Activated CD8-positive, alpha-beta memory T cell treated with anti-CD3 and anti-CD28 coated beads, Interleukin-2, amount 10 ng/mL, durations not matched to agents 7 days and 5 days (primary cell): Measurements from ENCODE around the gene POLR2E. TPM values are rescaled to one million over a fixed set of nuclear protein-coding genes. Genes with fewer than 3 reads are reported as not detected.

Experiments used
- ATAC-seq: fragments of 150-1000 bp; cut with Tn5 transposase; one replicate; pipeline ENCODE4 v1.10.0; 2021; ENCODE audit warnings: moderate library complexity
- CTCF ChIA-PET: fragments of 350-600 bp; sonication (Branson Sonifier 250); formaldehyde crosslinking; loops from one replicate; lab custom pipeline; 2021; ENCODE audit warnings: antibody characterized with exemption; lab: Charles Lee
- DNase-seq: peaks from one replicate; pipeline ENCODE4 v3.0.0-alpha.2; 2020
- H3K27ac Mint-ChIP-seq: one replicate; pipeline ENCODE4 v1.8.0; 2021; ENCODE audit warnings: mild to moderate bottlenecking, mixed read lengths
- H3K27me3 Mint-ChIP-seq: one replicate; pipeline ENCODE4 v1.8.0; 2021; ENCODE audit warnings: mixed read lengths
- H3K36me3 Mint-ChIP-seq: one replicate; pipeline ENCODE4 v1.8.0; 2021; ENCODE audit warnings: mild to moderate bottlenecking, mixed read lengths
- H3K4me1 Mint-ChIP-seq: one replicate; pipeline ENCODE4 v1.8.0; 2021; ENCODE audit warnings: mixed read lengths
- H3K4me3 Mint-ChIP-seq: one replicate; pipeline ENCODE4 v1.8.0; 2021; ENCODE audit warnings: mild to moderate bottlenecking, moderate library complexity, mixed read lengths
- H3K9me3 Mint-ChIP-seq: one replicate; pipeline ENCODE4 v1.8.0; 2022; ENCODE audit warnings: low read depth, mixed read lengths
- total RNA-seq, 2 experiments: library from RNA; stranded (reverse); gene quantifications; one replicate each; pipeline ENCODE4 v1.2.3, GENCODE V29; 2021

The POLR2E gene
- total RNA-seq, 2 experiments from 2014 or later = 173 to 206 TPM

DNA sequence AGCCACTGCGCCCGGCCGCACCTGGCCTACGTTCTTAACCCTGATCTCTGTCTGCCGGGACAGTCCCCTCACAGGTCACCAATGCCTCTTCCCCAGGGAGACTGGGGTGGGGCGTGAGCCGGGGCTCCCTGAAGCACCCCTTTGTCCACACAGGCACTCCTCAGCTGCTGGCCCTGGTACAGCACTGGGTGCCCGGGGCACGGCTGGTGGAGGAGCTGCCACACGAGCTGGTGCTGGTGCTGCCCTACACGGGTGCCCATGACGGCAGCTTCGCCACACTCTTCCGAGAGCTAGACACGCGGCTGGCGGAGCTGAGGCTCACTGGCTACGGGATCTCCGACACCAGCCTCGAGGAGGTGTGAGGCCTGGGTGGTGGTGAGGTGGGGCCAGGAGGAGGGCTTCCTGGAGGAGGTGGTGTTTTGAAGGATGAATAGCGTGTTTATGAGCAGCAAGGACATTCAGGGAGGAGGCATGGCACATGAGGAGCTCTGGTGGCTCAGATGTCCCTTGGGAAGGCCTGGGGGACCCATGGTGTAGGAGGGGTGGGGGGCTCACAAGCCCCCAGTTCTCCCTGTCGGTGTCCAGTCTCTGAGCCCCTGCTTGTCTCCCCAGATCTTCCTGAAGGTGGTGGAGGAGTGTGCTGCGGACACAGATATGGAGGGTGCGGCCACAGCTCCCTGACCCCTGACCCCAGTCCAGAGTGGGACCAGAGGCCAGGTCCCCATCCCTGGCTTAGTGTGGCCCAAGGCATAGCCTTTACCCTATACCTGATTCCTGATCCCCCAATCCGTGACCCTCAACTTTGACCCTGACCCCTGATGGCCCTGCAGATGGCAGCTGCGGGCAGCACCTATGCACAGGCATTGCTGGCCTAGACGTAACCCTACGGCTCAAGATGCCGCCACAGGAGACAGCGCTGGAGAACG lies 41.7 kb downstream of the POLR2E start:
- CTCF ChIA-PET = interaction anchor here (0.7 to 5.3 kb wide), 2 partner anchors 13 to 36 kb away, joined by 4 to 31 read pairs; partner anchors contain the start of gene ARHGAP45
- H3K27me3 Mint-ChIP-seq = no peaks in the 10 kb centered on the region
- H3K4me1 Mint-ChIP-seq = peaks cover 8% of the 10 kb centered on the region
- H3K36me3 Mint-ChIP-seq = peaks cover 12% of the 10 kb centered on the region
- no peak for ATAC-seq
- H3K27ac Mint-ChIP-seq = no peak overlapping the region
- DNase-seq = no peak
- no peaks in the 10 kb centered on the region for H3K9me3 Mint-ChIP-seq
- H3K4me3 Mint-ChIP-seq = no peak overlapping the region

DNA sequence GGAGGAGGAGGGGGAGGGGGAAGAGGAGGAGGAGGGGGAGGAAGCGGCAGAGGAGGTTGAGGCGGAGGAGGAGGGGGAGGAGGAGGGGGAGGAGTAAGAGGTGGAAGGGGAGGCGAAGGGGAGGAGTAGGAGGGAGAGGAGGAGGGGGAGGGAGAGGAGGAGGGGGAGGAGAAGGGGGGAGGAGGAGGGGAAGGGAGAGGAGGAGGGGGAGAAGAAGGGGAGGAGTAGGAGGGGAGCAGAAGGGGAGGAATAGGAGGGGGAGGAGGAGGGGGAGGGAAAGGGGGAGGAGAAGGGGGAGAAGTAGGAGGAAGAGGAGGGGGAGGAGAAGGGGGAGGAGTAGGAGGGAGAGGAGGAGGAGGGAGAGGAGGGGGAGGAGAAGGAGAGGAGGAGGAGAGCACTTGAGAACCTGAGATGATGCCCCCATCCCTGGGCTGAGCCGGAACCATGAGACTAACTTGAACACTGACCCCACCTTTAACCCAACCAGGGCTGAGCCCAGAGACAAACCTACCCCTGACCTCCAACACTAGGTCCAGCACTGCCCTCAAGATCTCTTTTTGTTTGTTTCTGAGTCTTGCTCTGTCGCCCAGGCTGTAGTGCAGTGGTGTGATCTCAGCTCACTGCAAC lies 42.7 kb downstream of the POLR2E start:
- peak overlapping the region; percentile 24 for H3K27ac Mint-ChIP-seq
- H3K36me3 Mint-ChIP-seq = peaks cover 11% of the 10 kb centered on the region
- DNase-seq (no peak), ATAC-seq (no peak)
- peaks cover 3% of the 10 kb centered on the region for H3K4me1 Mint-ChIP-seq
- H3K9me3 Mint-ChIP-seq = no peaks in the 10 kb centered on the region
- CTCF ChIA-PET = no interaction called here
- H3K4me3 Mint-ChIP-seq = no peak overlapping the region
- no peaks in the 10 kb centered on the region for H3K27me3 Mint-ChIP-seq

- DNase-seq = no peak
- H3K27me3 Mint-ChIP-seq = no peaks in the 10 kb centered on the region
- no peaks in the 10 kb centered on the region for H3K9me3 Mint-ChIP-seq
- ATAC-seq = no peak
- no peak overlapping the region for H3K27ac Mint-ChIP-seq
- peaks cover 3% of the 10 kb centered on the region for H3K4me1 Mint-ChIP-seq
- H3K36me3 Mint-ChIP-seq = peaks cover 8% of the 10 kb centered on the region
- CTCF ChIA-PET = interaction anchor here (1.5 kb wide), 1 partner anchor 11 kb away, joined by 4 read pairs; no protein-coding TSS in a partner anchor
- H3K4me3 Mint-ChIP-seq = no peak overlapping the region
These were observed 43.4 kb downstream of the POLR2E start for GRCh38 chr19:1051791-1052190.

DNA sequence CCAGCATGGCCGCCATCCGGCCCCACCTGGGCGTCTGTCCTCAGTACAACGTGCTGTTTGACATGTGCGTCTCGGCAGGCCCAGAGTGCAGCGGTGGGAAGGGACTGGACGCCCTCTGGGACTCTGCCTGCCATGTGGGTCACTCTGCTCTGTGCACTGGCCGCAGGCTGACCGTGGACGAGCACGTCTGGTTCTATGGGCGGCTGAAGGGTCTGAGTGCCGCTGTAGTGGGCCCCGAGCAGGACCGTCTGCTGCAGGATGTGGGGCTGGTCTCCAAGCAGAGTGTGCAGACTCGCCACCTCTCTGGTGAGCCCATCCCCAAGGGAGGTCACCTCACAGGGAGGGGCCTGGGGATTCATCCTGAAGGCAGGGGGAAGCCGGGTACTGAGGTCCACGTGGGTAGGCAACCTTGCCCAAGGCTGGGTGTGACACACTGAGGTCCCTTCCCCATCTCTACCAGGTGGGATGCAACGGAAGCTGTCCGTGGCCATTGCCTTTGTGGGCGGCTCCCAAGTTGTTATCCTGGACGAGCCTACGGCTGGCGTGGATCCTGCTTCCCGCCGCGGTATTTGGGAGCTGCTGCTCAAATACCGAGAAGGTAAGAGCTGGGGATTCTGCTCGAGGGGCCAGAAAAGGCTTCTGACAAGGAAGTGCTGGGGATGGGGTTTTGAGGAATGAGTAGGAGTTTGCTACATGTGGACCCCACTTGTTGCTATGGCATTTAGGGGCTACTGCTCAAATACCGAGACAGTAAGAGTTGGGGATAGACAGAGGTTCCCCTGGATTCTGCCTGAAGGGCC lies 44.0 kb downstream of the POLR2E start:
- Mint-ChIP-seq H3K9me3 (no peaks in the 10 kb centered on the region), H3K4me3 (no peak overlapping the region), H3K4me1 (peaks cover 3% of the 10 kb centered on the region), H3K27ac (no peak overlapping the region), H3K27me3 (no peaks in the 10 kb centered on the region), H3K36me3 (peaks cover 2% of the 10 kb centered on the region)
- CTCF ChIA-PET = interaction anchor here (1.5 kb wide), 1 partner anchor 10 kb away, joined by 4 read pairs; no protein-coding TSS in a partner anchor
- ATAC-seq = no peak
- DNase-seq = peak; percentile 40

DNA sequence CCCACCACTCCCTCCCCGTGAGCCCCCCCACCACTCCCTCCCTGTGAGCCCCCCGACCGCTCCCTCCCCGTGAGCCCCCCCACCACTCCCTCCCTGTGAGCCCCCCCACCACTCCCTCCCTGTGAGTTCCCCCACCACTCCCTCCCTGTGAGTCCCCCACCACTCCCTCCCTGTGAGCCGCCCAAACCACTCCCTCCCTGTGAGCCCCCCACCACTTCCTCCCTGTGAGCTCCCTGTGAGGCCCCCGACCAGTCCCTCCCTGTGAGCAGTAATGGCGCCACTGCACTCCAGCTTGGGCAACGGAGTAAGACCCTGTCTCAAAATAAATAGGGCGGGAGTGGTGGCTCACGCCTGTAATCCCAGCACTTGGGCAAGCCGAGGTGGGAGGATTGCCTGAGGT lies 45.4 kb downstream of the POLR2E start:
- no peak for DNase-seq
- H3K27me3 Mint-ChIP-seq = no peaks in the 10 kb centered on the region
- peaks cover 3% of the 10 kb centered on the region for H3K36me3 Mint-ChIP-seq
- H3K4me1 Mint-ChIP-seq = peaks cover 3% of the 10 kb centered on the region
- H3K27ac Mint-ChIP-seq = no peak overlapping the region
- no peak overlapping the region for H3K4me3 Mint-ChIP-seq
- H3K9me3 Mint-ChIP-seq = no peaks in the 10 kb centered on the region
- no peak for ATAC-seq
- CTCF ChIA-PET = no interaction called here

DNA sequence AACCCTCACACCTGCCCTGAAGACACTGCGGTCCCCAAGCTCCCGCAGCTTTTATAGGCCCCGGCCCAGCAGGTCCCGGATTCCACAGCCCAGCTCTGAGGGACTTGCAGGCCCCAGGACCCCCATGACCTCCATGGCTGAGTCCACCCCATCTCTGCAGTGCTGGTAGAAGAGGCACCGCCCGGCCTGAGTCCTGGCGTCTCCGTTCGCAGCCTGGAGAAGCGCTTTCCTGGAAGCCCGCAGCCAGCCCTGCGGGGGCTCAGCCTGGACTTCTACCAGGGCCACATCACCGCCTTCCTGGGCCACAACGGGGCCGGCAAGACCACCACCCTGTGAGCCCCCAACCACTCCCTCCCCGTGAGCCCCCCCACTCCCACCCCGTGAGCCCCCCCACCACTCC lies 46.1 kb downstream of the POLR2E start:
- CTCF ChIA-PET = interaction anchor here (1.0 kb wide), 1 partner anchor 17 kb away, joined by 5 read pairs; no protein-coding TSS in a partner anchor
- Mint-ChIP-seq H3K27me3 (no peaks in the 10 kb centered on the region), H3K36me3 (peaks cover 3% of the 10 kb centered on the region), H3K4me1 (peaks cover 3% of the 10 kb centered on the region), H3K27ac (no peak overlapping the region), H3K4me3 (no peak overlapping the region), H3K9me3 (no peaks in the 10 kb centered on the region)
- ATAC-seq = no peak
- DNase-seq = no peak

GRCh38 chr19:1047696-1048147 lies 47.5 kb downstream of the POLR2E start:
- CTCF ChIA-PET = interaction anchor here (1.0 to 1.7 kb wide), 4 partner anchors 10 to 46 kb away, joined by 3 to 4 read pairs (median 4); partner anchors contain the start of gene CNN2
- peaks cover 3% of the 10 kb centered on the region for H3K4me1 Mint-ChIP-seq
- H3K27me3 Mint-ChIP-seq = no peaks in the 10 kb centered on the region

GRCh38 chr19:1046836-1047695 lies 48.1 kb downstream of the POLR2E start:
- no peak for DNase-seq
- Mint-ChIP-seq H3K27ac (no peak overlapping the region), H3K27me3 (no peaks in the 10 kb centered on the region), H3K36me3 (peaks cover 3% of the 10 kb centered on the region), H3K9me3 (no peaks in the 10 kb centered on the region), H3K4me3 (no peak overlapping the region), H3K4me1 (peaks cover 5% of the 10 kb centered on the region)
- ATAC-seq = no peak
- CTCF ChIA-PET = interaction anchor here (1.0 to 1.7 kb wide), 4 partner anchors 11 to 46 kb away, joined by 3 to 4 read pairs (median 4); partner anchors contain the start of gene CNN2

More at GRCh38 chr19:1047696-1048147, 47.5 kb downstream of the POLR2E start:
- Mint-ChIP-seq H3K4me3 (no peak overlapping the region), H3K27ac (no peak overlapping the region), H3K9me3 (no peaks in the 10 kb centered on the region), H3K36me3 (peaks cover 3% of the 10 kb centered on the region)
- DNase-seq (no peak), ATAC-seq (no peak)

DNA sequence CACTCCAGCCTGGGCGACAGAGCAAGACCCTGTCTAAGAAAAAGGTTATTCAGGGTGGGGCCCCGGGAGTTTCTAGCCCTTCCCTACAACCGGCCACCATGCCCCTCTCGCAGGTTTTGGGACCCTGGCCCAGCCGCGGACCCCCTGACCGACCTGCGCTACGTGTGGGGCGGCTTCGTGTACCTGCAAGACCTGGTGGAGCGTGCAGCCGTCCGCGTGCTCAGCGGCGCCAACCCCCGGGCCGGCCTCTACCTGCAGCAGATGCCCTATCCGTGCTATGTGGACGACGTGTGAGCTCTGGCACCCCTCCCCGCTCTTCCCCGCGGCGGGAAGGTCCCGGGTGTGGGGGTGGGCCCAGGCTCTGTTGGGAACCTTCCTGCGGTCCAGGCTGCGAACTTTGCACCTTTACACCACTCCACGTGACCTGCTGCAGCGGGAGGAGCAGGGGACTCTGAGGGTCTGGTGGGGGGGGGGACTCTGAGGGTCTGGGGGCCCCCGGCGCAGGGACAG lies 49.0 kb downstream of the POLR2E start:
- Mint-ChIP-seq H3K27me3 (no peaks in the 10 kb centered on the region), H3K9me3 (no peaks in the 10 kb centered on the region), H3K27ac (no peak overlapping the region), H3K4me3 (no peak overlapping the region), H3K4me1 (peaks cover 9% of the 10 kb centered on the region), H3K36me3 (peaks cover 3% of the 10 kb centered on the region)
- ATAC-seq (no peak), DNase-seq (no peak)
- CTCF ChIA-PET = no interaction called here

DNA sequence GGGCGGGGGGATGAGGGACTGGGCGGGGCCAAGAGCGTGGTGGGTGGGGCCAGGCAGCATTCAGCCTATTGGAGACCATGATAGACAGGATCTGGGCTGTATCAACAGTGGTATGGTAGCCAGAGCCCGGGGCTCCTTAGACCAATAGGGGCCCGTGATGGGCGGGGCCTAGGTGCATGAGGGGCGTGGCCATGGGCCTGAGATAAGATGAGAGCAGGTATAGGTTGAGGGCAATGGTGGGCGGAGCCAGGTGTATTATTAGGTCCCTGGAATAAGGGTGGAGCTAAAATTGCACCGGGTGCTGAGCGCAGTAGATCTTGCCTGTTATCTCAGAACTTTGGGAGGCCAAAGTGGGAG lies 50.0 kb downstream of the POLR2E start:
- Mint-ChIP-seq H3K36me3 (peaks cover 3% of the 10 kb centered on the region), H3K4me3 (no peak overlapping the region), H3K9me3 (no peaks in the 10 kb centered on the region), H3K27ac (no peak overlapping the region), H3K4me1 (peaks cover 13% of the 10 kb centered on the region), H3K27me3 (no peaks in the 10 kb centered on the region)
- CTCF ChIA-PET = no interaction called here
- ATAC-seq (peak; percentile 61), DNase-seq (peak; percentile 86)

DNA sequence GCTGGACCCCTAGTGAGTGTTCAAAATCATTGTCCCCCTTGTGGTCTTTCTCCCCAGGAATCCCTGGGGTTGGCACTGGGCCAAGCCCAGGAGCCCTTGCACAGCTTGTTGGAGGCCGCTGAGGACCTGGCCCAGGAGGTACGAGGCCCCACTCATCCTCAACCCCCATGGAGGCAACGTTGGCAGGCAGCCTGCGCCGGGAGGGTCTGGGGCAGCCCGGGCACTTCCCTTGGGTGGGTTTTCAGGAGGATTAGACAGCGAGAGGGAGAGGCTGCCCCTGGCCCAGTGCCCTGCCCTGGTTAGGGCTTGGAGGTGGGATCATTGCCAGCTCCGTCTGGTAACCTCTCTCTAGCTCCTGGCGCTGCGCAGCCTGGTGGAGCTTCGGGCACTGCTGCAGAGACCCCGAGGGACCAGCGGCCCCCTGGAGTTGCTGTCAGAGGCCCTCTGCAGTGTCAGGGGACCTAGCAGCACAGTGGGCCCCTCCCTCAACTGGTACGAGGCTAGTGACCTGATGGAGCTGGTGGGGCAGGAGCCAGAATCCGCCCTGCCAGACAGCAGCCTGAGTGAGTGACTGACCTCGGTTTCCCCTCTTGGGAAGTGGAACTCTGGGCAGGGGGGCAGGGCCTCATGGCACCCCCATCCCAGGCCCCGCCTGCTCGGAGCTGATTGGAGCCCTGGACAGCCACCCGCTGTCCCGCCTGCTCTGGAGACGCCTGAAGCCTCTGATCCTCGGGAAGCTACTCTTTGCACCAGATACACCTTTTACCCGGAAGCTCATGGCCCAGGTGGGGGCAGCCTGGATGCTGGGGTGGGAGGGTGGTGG lies 52.3 kb downstream of the POLR2E start:
- Mint-ChIP-seq H3K27ac (no peak overlapping the region), H3K4me3 (no peak overlapping the region), H3K36me3 (peaks cover 11% of the 10 kb centered on the region), H3K27me3 (no peaks in the 10 kb centered on the region), H3K9me3 (no peaks in the 10 kb centered on the region), H3K4me1 (peaks cover 32% of the 10 kb centered on the region)
- DNase-seq (peak; percentile 40), ATAC-seq (no peak)
- CTCF ChIA-PET = interaction anchor here (0.9 to 8.5 kb wide), 2 partner anchors 15 to 22 kb away, joined by 3 to 76 read pairs; partner anchors contain the start of gene CNN2
